Stimulated activated CD4-positive, alpha-beta T cell treated with anti-CD3 and anti-CD28 coated beads, TNF-alpha, amount 100 ng/mL, for 4 hours (primary cell): ENCODE results near the gene GRIK4.
"Not testable (repeated sequence)": the region's sequence is repeated elsewhere in the genome, so short reads cannot be mapped to it uniquely, and the experiment has no call there.

ENCODE experiments used
- DNase-seq, 3 experiments: peaks; one replicate each; pipeline ENCODE4 v3.0.0-alpha.2; 2020; ENCODE audit warnings: low read depth in 3 of 3

Gene GRIK4

DNA sequence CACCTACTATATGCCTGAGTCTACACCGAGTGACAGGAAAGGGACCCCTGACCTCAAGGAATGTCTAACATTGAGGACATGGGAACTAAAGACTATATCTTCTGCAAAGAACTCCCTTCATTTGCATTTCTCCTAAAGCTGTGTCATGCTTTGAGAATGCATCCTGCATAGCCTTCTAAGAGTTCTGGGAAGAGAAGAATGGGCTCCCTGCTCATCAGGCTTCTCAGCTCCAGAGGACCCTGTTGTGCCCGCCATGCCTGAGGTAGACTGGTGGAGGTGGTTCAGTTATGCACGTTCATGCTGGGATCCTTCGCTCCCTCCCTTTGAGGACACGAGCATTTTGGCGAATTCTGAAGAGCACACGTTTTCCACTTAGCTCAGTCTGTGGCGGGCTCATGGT lies 63.3 kb downstream of the GRIK4 start:
- DNase-seq = no peak

DNA sequence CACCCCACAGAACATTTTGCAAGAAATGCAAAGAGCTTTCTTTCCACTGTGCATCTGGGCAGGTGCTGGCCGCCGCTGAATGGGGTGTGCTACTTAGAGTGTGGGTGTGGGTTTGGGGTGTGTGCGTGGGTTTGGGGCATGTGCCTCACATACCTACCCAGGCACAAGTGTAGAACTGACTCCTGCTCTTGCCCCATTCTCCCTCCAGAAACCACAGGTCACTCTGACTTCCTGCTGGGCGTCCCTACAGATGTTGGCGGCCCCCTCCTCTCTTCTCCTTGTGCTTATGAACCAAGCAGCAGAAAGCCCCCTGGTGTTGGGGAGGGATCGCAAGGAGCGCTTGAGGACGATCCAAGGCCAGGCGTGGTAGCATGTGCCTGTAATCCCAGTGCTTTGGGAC lies 63.9 kb downstream of the GRIK4 start:
- no peak for DNase-seq

DNA sequence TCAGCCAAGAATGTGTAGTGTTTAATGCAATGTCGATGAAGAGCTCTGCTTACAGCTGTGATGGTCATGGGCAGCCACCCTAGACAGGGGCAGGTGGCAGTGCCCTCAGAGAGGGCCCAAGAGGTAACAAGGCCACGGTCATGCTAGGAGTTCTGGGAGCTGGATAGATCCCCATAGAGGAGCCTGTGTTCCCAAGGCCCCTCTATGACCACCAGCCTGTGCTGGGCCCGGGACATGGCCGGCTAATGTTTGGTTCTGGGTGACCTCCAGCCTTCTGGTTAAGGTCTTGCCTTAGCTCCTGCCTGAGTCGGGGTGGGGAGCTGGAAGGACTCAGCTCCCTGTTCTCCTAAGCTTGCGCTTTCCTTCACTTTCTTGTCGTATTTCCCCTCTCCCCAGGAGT lies 65.1 kb downstream of the GRIK4 start:
- DNase-seq = no peak

DNA sequence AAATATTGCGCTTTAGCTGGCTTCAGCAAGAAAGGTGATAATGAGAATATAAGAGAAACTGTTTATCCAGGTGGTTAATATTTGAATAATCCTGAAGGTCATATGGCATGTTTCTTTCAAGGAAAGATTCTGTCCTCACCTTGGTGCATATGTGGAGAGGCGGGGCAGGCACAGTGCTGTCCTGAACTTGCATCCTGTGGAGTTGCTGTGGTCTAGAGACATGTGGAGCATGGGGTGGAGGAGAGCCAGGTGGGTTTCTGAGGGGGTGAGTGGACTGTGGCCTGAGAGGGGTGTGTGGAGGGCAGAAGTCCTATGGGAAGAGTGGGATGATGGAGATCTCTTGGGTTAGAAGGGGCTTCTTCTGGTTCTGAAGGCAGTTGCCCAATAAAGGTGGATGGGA lies 65.5 kb downstream of the GRIK4 start:
- no peak for DNase-seq

DNA sequence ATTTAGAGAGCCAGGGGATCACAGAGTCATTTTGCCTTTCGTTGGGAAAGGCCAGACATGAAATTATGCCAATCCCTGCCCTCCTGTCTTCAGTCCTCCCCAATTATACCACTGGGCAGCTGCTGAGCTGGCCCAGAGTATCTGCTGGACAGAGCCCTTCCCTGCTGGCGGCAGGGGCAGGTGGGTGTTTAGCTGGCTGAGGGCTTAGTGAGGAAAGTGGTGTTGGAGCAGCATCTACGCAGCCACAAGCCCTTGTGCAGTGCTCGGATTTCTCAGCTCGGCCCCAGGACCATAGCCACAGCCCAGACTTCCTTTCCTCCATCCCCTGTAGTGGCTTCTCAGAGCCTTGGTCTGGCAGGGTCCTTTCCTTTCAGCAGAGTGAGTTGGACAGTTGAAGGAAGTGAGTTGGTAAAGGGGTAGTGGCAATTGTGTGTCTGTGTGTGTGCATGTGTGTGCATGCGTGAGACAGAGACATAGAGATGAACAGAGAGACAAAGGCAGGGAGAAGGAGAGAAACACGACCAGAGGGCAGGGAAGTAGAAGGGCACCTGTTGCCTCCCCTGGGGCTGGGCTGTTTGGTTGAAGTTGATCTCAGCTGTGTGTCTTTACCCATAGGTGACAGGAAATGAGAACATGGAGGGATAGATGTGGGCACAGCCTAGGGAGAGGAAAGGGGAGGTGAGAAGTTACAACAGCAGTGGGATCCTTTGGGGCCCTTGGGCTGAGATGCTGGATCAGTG lies 66.2 kb downstream of the GRIK4 start:
- DNase-seq = no peak

DNA sequence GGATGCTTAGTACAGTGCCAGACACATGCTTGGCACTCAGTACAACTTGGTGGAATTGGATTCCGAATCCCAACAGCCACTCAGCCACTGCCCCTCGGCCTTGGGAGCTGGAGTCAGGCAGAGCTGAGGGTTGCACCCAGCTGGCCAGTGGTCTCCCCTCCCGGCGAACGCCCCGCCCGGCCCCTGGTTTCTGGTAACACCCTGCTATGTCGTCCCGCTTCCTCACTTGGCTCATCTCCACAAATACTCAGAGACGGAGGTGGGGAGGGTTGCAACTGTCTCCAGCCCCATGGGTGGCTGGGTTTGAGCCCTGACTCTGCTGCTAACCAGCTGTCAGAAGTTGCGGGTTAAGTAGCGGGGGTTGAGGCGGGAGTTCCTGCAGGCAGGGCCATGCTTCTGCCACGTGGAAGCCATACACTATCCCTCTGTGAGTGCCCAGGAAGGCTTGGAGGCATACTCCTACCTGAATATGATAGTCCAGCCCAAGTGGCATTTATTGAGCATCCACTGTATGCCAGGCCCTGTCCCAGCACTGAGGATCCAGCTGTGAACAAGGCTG lies 67.1 kb downstream of the GRIK4 start:
- DNase-seq = no peak

DNA sequence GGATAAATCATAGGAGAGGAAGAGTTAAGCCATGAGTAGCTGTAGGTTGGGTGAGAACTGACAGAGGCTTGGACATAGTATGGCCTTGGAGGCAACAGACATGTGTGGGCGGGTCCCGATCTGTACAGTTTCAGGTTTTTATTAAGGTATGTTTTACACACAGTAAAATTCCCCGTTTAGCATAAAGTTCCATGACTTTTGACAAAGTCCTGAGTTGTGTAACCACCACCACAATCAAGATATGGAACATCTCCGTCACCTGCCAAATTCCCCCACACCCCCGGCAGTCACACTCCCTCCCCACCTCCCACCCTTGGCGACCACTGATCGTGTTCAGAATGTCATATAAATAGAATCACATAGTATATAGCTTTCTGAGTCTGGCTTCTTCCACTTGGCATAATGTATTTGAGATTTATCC lies 68.1 kb downstream of the GRIK4 start:
- no peak for DNase-seq

DNA sequence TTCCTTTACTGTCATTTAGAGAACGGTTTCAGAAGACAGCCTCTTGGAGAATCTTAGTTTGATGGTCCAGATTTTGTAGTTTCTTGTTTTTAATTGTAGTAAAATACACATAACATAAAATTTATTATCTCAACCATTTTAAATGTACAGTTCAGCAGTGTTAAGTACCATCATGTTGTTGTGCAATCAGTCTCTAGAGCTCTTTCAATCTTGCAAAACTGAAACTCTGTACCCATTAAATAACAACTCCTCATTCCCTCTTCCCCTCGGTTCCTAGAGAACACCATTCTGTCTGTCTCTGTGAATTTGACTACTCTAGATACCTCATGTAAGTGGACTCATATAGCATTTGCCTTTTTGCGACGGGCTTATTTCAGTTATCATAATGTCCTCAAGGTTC lies 69.8 kb downstream of the GRIK4 start:
- no peak for DNase-seq

DNA sequence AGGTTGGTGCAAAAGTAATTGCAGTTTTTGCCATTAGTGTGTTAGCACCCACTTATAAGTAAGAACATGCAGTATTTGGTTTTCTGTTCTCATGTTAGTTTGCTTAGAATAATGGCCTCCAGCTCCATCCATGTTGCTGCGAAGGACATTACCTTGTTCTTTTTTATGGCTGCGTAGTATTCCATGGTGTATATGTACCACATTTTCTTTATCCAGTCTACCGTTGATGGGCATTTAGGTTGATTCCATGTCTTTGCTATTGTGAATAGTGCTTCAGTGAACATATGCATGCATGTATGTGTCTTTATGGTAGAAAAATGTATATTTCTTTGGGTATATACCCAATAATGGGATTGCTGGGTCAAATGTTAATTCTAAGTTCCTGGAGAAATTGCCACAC lies 71.0 kb downstream of the GRIK4 start:
- not testable (repeated sequence) for DNase-seq

DNA sequence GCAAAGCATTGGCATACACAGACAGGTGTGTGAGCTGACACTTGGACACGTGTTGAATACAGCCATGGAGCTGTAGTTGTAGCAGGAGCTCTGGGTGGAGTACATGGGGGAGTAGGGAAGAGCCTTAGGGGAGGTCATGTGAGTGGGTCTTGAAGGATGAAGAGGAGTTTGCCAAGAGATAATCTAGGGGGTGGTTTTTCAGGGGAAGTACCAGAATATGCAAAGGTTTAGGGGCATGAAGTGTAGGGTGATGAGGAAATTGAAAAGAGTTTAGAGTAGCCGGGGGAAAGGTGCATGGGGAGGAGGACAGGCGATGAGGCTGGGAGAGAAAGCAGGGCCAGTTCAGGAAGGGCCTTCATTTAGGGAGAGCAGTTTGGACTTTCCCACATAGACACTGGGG lies 74.5 kb downstream of the GRIK4 start:
- DNase-seq = no peak

DNA sequence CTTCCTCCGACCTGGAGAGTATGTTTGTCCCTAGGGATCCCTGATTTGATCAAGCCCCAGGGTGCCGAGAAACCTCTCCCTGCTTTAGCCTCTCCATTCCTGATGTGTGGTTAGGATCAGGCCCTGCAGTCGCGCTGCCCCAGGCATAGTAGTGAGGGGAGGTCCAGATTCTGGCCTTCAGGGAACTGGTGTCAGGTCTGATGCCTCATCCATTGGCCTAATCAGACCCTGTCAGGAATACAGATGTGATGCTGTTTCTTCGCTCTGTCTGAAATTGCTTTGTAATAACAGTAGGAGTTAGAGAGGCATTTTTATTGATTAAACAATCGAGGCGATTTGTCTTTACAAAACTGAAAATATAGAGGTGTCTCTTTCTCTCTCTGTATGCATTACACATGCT lies 75.2 kb downstream of the GRIK4 start:
- no peak for DNase-seq

DNA sequence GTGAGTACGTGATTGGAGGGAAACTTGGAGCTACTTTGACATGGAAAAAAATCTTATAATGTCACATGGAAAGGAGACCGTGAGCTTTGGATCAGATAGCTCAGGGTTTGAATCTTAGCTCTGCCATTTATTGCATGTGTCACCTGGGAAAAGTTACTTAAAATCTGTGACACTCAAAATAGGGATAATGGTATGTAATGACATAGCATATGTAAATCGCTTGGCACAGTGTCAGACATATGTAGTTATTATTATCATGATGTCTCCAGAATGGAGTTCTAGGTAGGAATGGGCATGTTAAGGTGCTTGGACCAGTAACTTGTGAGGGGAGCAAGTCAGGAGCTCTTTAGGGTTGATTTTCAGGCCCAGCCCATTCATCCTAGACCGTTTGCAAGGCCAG lies 75.8 kb downstream of the GRIK4 start:
- DNase-seq = no peak

DNA sequence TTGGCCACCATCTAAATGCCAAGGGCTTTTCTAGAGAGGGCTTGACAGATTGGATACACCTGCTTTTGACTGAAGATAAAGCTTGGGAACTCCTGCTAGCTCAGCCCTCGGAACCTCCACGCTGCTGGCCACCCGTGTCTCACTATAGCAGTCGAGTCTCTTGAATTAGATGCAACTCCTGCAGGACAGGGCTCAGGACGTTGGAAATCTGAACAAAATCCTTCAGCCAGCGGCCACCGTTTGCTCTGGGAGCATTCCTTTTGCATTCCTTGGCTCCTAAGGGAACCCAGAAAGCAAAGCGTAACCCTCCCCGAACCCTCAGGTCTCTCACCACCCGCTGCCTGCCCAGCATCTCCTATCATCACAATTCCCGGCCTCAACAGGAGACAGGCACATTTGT lies 77.8 kb downstream of the GRIK4 start:
- DNase-seq = no peak

DNA sequence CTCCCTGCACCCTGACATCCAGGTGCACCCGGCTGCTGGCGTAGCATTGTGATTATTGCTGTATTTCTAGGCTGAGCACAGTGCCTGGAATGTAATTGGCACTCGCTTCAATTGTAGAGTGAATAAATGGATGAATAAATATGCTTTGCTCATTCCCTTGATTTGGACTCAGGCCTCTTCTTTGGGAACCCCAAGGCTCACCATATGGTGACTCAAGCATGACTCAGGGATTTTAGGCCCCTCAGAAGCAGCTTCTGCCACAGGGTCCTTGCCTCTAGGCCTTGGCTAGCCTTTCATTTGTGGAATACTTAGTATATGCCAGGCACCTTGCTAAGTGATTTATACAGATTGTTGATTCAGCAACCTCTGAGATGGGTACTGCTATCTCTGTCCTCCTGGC lies 78.9 kb downstream of the GRIK4 start:
- no peak for DNase-seq

DNA sequence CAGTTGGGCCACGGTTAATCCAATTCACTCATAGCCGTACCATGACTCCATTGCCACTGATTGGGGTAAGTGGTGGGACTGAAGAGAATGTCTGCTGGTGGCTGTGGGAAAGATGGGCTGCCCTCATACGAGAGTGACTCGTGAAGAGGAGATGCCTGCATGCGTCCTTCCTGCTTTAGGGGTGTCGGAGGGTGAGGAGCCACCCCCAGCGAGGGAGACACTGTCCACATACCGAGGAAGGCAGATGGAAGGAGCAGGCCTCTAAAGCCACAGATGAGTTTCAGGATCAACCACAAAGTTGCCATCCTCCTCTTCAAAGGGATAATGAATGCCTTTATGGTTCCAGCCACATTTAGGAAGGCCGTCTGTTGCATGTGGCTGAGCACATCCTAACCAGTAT lies 83.2 kb downstream of the GRIK4 start:
- no peak for DNase-seq

DNA sequence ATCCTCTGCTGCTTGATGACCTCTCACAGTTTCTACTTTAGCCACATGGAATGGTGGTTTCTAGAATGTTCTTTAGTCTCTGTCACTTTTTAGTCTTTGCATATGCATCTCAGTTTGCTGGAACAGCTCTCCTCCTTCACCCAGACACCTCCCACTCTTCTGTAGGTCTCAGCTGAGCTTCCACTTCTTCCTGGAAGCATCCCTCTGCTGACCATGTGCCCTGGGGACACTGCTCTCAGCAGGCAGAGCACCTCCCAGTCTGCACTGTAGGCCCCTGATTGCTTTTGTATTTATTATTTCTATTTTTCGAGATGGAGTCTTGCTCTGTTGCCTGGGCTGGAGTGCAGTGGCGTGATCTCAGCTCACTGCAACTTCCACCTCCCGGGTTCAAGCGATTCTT lies 84.0 kb downstream of the GRIK4 start:
- DNase-seq = no peak

DNA sequence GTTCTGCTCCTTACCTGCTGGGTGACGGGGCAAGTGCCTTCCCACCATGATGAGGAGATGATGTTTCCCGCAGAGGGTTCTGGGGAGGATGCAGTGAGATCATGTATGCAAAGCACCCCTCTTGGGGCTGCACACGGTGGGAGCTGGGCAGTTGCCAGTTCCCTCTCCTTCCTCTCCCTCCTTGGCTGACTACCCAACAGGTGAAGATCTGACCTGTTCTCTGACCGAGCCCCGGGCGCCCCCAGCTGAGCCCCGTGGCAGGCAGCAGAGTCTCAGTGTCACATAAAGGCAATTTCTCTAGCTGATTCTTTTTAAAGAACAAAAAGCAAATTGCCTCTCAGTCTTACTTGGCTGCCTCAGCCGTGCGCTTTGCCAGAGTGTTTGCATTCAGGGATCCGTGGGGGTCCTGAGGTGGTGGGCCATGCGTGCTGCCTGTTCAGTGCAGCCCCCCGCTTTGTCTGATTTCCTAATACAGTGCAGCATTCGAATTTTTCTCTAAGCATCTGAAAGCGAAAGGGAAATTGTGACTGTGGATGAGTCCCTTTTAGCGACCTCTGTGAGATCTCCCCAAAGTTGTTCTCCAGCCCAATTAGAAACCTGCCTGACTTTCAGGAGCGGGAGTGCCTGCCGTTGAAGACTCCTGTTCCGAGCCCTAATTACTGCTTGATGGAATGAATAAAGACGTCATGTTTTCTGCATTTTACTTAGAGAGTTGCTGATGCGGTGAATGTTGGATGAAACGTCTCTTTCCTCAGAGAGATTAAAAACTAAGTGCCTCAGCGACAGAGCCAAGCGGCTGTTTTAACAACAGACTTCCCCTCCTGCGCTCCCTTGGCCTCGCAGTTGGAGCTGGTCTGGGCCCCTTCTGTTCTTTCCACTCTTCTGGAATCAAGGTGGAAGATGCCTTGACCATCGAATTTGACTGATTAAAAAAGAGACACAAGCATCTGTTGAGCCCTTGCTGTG lies 86.0 kb downstream of the GRIK4 start:
- no peak for DNase-seq

DNA sequence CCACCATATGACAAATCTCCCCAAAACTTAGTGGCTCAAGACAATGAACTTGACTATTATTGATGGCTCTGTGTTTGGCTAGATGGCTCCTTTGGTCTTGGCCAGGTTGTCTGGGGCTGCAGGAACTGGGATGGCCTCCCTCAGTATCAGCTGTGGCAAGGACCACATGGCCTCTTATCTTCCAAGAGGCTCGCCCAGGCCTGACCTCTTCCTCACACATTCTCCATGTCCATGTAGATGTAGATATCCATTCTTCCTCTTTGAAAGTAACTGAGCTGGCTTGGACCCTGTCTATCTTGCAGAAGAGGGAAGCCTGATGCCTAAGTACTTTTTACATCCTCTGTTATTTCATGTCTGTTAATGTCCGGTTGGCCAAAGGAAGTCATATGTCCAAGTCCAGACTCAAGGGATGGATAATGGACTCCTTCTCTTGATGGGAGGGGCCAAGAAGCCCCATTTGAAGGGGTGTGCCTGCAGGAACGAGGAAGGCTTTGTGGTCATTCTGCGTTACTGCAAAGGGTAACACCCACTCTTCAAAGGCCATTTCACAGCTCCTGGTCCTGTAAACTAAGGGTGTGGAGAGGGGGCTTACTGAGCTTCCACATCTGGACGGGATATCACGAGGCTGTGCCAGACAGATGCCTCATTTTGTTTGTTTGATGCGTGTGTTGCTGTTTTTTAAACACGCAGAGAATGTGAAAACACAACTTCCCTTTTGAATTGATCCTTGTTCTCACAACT lies 87.1 kb downstream of the GRIK4 start:
- no peak for DNase-seq

DNA sequence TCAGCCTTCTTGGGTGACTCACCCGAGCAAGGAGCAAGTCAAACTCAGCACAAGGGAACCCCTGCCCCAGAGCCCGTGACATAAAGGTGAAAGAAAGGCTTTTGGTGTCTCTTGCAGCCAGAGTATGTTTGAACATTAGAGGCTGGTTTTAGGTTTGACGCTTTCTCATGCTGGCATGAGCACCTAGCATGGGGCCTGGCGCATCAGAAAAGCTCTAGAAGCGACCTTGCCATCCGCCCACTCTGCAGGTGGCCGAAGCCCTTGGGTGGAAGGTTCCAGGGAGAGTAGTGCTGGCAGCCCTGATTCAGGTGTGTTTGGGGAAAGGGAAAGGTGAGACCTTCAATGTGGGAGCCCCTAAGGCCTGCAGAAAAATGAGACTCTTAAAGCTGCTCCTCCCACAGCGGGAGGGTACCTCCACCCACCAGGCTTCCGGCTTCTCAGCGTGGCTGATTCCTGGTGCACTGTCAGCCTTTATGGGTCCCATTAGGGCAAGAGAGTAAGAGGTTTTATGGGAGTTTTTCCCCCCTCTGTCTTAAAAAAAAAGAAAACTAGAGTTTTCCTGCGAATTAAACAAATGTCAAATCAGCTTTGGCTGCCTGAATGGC lies 88.4 kb downstream of the GRIK4 start:
- DNase-seq = no peak

DNA sequence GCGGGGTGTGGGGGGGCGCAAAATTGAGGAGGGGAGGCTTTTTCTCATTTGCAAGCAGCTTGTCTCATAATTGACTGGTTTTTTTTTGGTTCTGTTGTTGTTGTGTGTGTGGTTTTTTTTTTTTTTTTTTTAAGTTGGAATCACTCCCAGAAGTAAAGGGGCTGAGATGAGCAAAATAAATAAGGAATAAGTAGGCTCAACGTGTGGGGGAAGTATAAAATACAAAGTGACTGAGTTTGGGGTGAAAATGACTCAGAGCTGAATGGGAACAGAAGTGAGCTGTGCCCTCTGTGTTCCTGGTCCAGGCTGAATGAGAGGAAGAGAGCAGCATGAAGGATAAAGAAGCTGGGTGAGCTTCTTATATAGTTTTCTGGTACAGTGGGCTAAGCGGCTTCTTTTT lies 90.0 kb downstream of the GRIK4 start:
- DNase-seq = no peak

DNA sequence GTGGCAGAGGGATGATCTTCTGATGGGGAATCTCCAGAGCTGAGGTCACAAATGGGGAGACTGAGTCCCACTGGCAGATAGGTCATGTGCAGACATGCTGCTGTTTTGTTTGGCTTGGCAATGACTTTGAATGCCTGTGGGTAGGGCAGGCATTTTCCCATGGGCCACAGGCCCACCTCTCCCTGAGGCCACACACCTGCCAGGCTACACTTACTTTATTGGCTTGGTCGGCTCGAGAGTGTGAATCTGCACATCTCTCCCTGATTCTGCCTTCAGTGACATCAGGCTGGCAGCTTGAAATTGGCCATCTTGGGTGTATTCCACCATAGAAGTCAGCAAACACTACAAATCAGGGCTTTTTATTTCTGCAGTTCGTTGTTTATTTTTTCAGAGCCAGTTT lies 91.5 kb downstream of the GRIK4 start:
- no peak for DNase-seq

DNA sequence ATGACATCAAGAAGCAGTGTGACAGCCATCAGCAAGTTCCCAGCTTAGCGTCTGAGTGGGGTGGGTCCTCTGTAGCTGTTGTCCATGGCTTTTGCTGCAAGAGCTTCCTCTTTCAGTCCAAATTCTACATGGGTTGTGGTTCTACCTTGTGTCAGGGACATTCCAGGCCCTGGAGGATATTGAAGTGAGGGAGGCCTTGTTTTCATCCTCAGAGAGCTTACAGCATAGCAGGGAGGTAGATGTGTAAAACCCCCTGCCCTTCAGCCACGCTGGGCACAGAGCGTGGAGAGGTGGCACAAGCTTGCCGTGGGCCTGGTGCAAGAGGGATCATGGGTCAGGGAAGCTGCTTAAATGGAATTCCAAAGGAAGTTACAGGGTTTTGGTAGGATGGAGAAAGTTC lies 93.9 kb downstream of the GRIK4 start:
- DNase-seq = no peak
